PC-3 (cell line): ENCODE results near the gene KANSL2. TPM values are rescaled to one million over a fixed set of nuclear protein-coding genes. Genes with fewer than 3 reads are reported as not detected.

Experiments used
- ATAC-seq: fragments of 200-7000 bp; cut with Tn5 transposase; 2 replicates; pipeline ENCODE4 v1.9.1; 2020; ENCODE audit warnings: mild to moderate bottlenecking, moderate library complexity
- BruUV-seq: library from RNA; stranded (reverse); fragments of 400-500 nt; replicated peaks from 2 replicates; lab custom pipeline; 2021; lab: Mats Ljungman, UMichigan
- CTCF ChIA-PET: fragments of 300-600 bp; sonication (Branson Sonifier 250); formaldehyde crosslinking; loops from one replicate; lab custom pipeline; 2022; ENCODE audit warnings: antibody characterized with exemption; lab: Charles Lee
- POLR2A ChIA-PET: fragments of 300-600 bp; sonication (Branson Sonifier 250); formaldehyde crosslinking; loops from one replicate; lab custom pipeline; 2022; ENCODE audit warnings: antibody characterized with exemption; ENCODE audit not compliant: unreplicated experiment; lab: Charles Lee
- DNase-seq: peaks from one replicate; pipeline ENCODE4 v3.0.0-alpha.2; 2015
- H2AFZ ChIP-seq: fragments of 300-600 bp; sonication (generic); 2 replicates; pipeline ENCODE4 v1.6.0; 2016; ENCODE audit warnings: antibody characterized with exemption, low read length
- H3F3A ChIP-seq: fragments of 300-600 bp; sonication (generic); one replicate; pipeline ENCODE4 v1.6.0; 2017; ENCODE audit warnings: antibody characterized with exemption, low read length, control low read depth, mild to moderate bottlenecking; ENCODE audit not compliant: unreplicated experiment
- H3K27ac ChIP-seq: fragments of 300-600 bp; sonication (generic); 2 replicates; pipeline ENCODE4 v1.5.1; 2016; ENCODE audit warnings: mild to moderate bottlenecking, low read length
- H3K27me3 ChIP-seq: fragments of 300-600 bp; sonication (generic); 2 replicates; pipeline ENCODE4 v1.6.1; 2016; ENCODE audit warnings: low read length, mixed read lengths
- H3K36me3 ChIP-seq: fragments of 300-600 bp; sonication (generic); 2 replicates; pipeline ENCODE4 v1.6.1; 2016; ENCODE audit warnings: low read depth, mixed run types, low read length, mixed read lengths
- H3K4me1 ChIP-seq: fragments of 300-600 bp; sonication (generic); 2 replicates; pipeline ENCODE4 v1.5.1; 2016; ENCODE audit warnings: low read length; ENCODE audit not compliant: insufficient read depth
- H3K4me2 ChIP-seq: fragments of 300-600 bp; sonication (generic); 2 replicates; pipeline ENCODE4 v1.6.0; 2016; ENCODE audit warnings: low read length
- H3K4me3 ChIP-seq: fragments of 300-600 bp; sonication (generic); 2 replicates; pipeline ENCODE4 v1.5.1; 2016; ENCODE audit warnings: mild to moderate bottlenecking, low read length, mixed read lengths
- H3K79me2 ChIP-seq: fragments of 300-600 bp; sonication (generic); 2 replicates; pipeline ENCODE4 v1.6.1; 2017; ENCODE audit warnings: low read length, mixed read lengths
- H3K9ac ChIP-seq: fragments of 300-600 bp; sonication (generic); 2 replicates; pipeline ENCODE4 v1.6.0; 2016; ENCODE audit warnings: mild to moderate bottlenecking, low read length
- H3K9me2 ChIP-seq: fragments of 300-600 bp; sonication (generic); replicated peaks from 2 replicates; pipeline ENCODE4 v1.6.1; 2016; ENCODE audit warnings: mixed run types, low read length, mixed read lengths
- H3K9me3 ChIP-seq: fragments of 300-600 bp; sonication (generic); 2 replicates; pipeline ENCODE4 v1.6.1; 2016; ENCODE audit warnings: low read length, mixed read lengths
- H4K20me1 ChIP-seq: fragments of 300-600 bp; sonication (generic); 2 replicates; pipeline ENCODE4 v1.6.1; 2016; ENCODE audit warnings: low read length, mixed read lengths
- CTCF ChIP-seq: fragments of 300-600 bp; sonication (generic); conservative IDR thresholded peaks from 2 replicates; pipeline ENCODE4 v1.5.1; 2017; ENCODE audit warnings: antibody characterized with exemption, low read depth, mild to moderate bottlenecking, low read length
- EZH2 ChIP-seq: fragments of 300-600 bp; sonication (generic); IDR thresholded peaks from one replicate; pipeline ENCODE4 v1.6.1; 2017; ENCODE audit warnings: antibody characterized with exemption, mild to moderate bottlenecking, low read length; ENCODE audit not compliant: unreplicated experiment
- EZH2phosphoT487 ChIP-seq: fragments of 300-600 bp; sonication (generic); IDR thresholded peaks from 2 replicates; pipeline ENCODE4 v1.6.1; 2018; ENCODE audit warnings: mild to moderate bottlenecking, antibody characterized with exemption, low read length, borderline replicate concordance
- intact Hi-C: fragments of 100-400 bp; cut with micrococcal nuclease; formaldehyde crosslinking; loops from 2 replicates; pipeline ENCODE4 v1.9.0; 2023
- total RNA-seq: library from RNA; depleted of rRNA; stranded (reverse); fragments of >200 nt; gene quantifications from 2 replicates; pipeline ENCODE4 v1.2.3, GENCODE V29; 2014

KANSL2 gene
- total RNA-seq, 1 experiment from 2014 or later, result 33.4 TPM

- CTCF ChIA-PET, result no interaction called here
- Histone ChIP-seq H3F3A (no peaks in the 10 kb centered on the region), H2AFZ (no peak overlapping the region), H3K27ac (no peak overlapping the region), H3K4me3 (no peak overlapping the region), H3K27me3 (no peaks in the 10 kb centered on the region), H3K9ac (no peak overlapping the region), H3K4me2 (no peak overlapping the region), H3K4me1 (no peaks in the 10 kb centered on the region), H3K79me2 (peaks cover 26% of the 10 kb centered on the region), H4K20me1 (peaks cover 9% of the 10 kb centered on the region; the same call in 1 of the 2 replicates), H3K36me3 (peaks cover 68% of the 10 kb centered on the region), H3K9me2 (no peaks in the 10 kb centered on the region), H3K9me3 (no peaks in the 10 kb centered on the region)
- no TSS peak for BruUV-seq
- DNase-seq, result no peak
- no peak for ATAC-seq
- TF ChIP-seq EZH2phosphoT487, result no peak
- TF ChIP-seq EZH2, result no peak
- no peak for TF ChIP-seq CTCF
- intact Hi-C loops, result no loop called here
- POLR2A ChIA-PET, result no interaction called here
Measured at GRCh38 chr12:48690436-48690835, 8.4 kb upstream of the KANSL2 start.

- H3K4me1 ChIP-seq, result no peaks in the 10 kb centered on the region
- no peaks in the 10 kb centered on the region for H3K9me3 ChIP-seq
- H3K27ac ChIP-seq, result no peak overlapping the region
- H3K9ac ChIP-seq, result no peak overlapping the region
- TF ChIP-seq EZH2 (no peak), CTCF (no peak), EZH2phosphoT487 (no peak)
- no peak for DNase-seq
- no peak overlapping the region for H3K4me2 ChIP-seq
- H3K4me3 ChIP-seq, result no peak overlapping the region
- H3K36me3 ChIP-seq, result peaks cover 54% of the 10 kb centered on the region
- ChIA-PET POLR2A (no interaction called here), CTCF (no interaction called here)
- ATAC-seq, result no peak
- no peaks in the 10 kb centered on the region for H3F3A ChIP-seq
- H2AFZ ChIP-seq, result no peak overlapping the region
- no peaks in the 10 kb centered on the region for H3K27me3 ChIP-seq
- peaks cover 26% of the 10 kb centered on the region for H3K79me2 ChIP-seq
- H3K9me2 ChIP-seq, result no peaks in the 10 kb centered on the region
- BruUV-seq, result TSS peak; percentile 4
- intact Hi-C loops, result no loop called here
- H4K20me1 ChIP-seq, result peaks cover 9% of the 10 kb centered on the region; the same call in 1 of the 2 replicates
Measured at GRCh38 chr12:48688836-48689235, 6.8 kb upstream of the KANSL2 start.

GRCh38 chr12:48687592-48687991 is 5.6 kb upstream of the KANSL2 start:
- Histone ChIP-seq H3K36me3 (peaks cover 42% of the 10 kb centered on the region), H3K9ac (no peak overlapping the region), H3K4me1 (no peaks in the 10 kb centered on the region), H3K27me3 (no peaks in the 10 kb centered on the region), H3K4me3 (no peak overlapping the region), H2AFZ (no peak overlapping the region), H4K20me1 (peaks cover 9% of the 10 kb centered on the region; the same call in 1 of the 2 replicates), H3K4me2 (no peak overlapping the region), H3K79me2 (peaks cover 20% of the 10 kb centered on the region; the same call in 1 of the 2 replicates), H3F3A (no peaks in the 10 kb centered on the region), H3K9me2 (no peaks in the 10 kb centered on the region), H3K9me3 (no peaks in the 10 kb centered on the region), H3K27ac (no peak overlapping the region)
- BruUV-seq, result no TSS peak
- ChIA-PET POLR2A (no interaction called here), CTCF (no interaction called here)
- DNase-seq (no peak), ATAC-seq (no peak)
- intact Hi-C loops, result no loop called here
- TF ChIP-seq EZH2phosphoT487 (no peak), EZH2 (no peak), CTCF (no peak)
